Measurements from ENCODE around the gene NSG1.

The NSG1 gene

GRCh38 chr4:4374388-4375098 is 12.4 kb upstream of the NSG1 start:
- no peak for DNase-seq (ENCODE audit: low read depth)

GRCh38 chr4:4376074-4376473 is 10.8 kb upstream of the NSG1 start:
- DNase-seq (ENCODE audit: low read depth): no peak

GRCh38 chr4:4377191-4377590 is 9.7 kb upstream of the NSG1 start:
- DNase-seq (ENCODE audit: low read depth): no peak

- DNase-seq (ENCODE audit: low read depth): no peak
Observed at GRCh38 chr4:4377732-4378460, 9.0 kb upstream of the NSG1 start.

GRCh38 chr4:4379540-4380087 is 7.3 kb upstream of the NSG1 start:
- DNase-seq (ENCODE audit: low read depth): no peak

GRCh38 chr4:4383085-4383484 is 3.8 kb upstream of the NSG1 start:
- no peak for DNase-seq (ENCODE audit: low read depth)

- DNase-seq (ENCODE audit: low read depth): no peak
Observed at GRCh38 chr4:4384837-4385236, 2.1 kb upstream of the NSG1 start.

- no peak for DNase-seq (ENCODE audit: low read depth)
Observed at GRCh38 chr4:4385729-4386295, 1.1 kb upstream of the NSG1 start.

- DNase-seq (ENCODE audit: low read depth): no peak
Observed at GRCh38 chr4:4386296-4386735, 586 bp upstream of the NSG1 start.

GRCh38 chr4:4387531-4388310 is 819 bp downstream of the NSG1 start:
- no peak for DNase-seq (ENCODE audit: low read depth)

GRCh38 chr4:4388311-4388790 is 1.4 kb downstream of the NSG1 start:
- no peak for DNase-seq (ENCODE audit: low read depth)

- DNase-seq (ENCODE audit: low read depth): no peak
Observed at GRCh38 chr4:4388836-4389575, 2.1 kb downstream of the NSG1 start.

- DNase-seq (ENCODE audit: low read depth): no peak
Observed at GRCh38 chr4:4390046-4390445, 3.1 kb downstream of the NSG1 start.

- no peak for DNase-seq (ENCODE audit: low read depth)
Observed at GRCh38 chr4:4390515-4391240, 3.8 kb downstream of the NSG1 start.

- DNase-seq (ENCODE audit: low read depth): no peak
Observed at GRCh38 chr4:4391866-4392265, 5.0 kb downstream of the NSG1 start.

GRCh38 chr4:4392501-4393183 is 5.7 kb downstream of the NSG1 start:
- no peak for DNase-seq (ENCODE audit: low read depth)

GRCh38 chr4:4394644-4395043 is 7.7 kb downstream of the NSG1 start:
- DNase-seq (ENCODE audit: low read depth): no peak

- DNase-seq (ENCODE audit: low read depth): no peak
Observed at GRCh38 chr4:4395371-4395770, 8.5 kb downstream of the NSG1 start.

GRCh38 chr4:4395849-4396627 is 9.1 kb downstream of the NSG1 start:
- no peak for DNase-seq (ENCODE audit: low read depth)
